Amniotic epithelial cell (primary cell): ENCODE measurements around the gene CREBL2.
"Not testable (repeated sequence)": the region's sequence is repeated elsewhere in the genome, so short reads cannot be mapped to it uniquely, and the experiment has no call there.

Source experiments
- DNase-seq: peaks from one replicate; pipeline ENCODE4 v3.0.0-alpha.2; 2010; ENCODE audit warnings: low read depth

Gene CREBL2

DNA sequence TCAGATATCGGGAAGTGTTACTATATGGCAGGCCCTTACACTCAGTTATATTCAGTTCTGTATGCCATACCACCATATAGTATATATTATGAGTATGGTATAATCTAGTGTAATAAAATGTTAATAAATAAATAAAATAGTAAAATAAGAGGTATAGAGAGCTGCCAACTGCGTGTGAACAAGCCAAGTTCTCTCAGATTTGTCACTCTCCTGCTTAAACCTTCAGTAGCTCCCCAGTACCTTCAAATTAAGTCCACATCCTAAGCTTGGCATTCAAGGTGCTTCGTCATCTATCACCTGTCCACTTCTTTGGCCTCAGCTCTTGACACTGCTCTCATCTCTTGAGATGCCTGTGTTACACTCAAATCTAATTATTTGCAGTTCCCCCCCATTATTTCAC, 12.8 kb upstream of the CREBL2 start:
- DNase-seq, result no peak

- DNase-seq, result no peak
These were observed 11.7 kb upstream of the CREBL2 start for GRCh38 chr12:12599750-12600643.

- DNase-seq, result peak; percentile 44
These were observed 11.0 kb upstream of the CREBL2 start for GRCh38 chr12:12600659-12601058.

- no peak for DNase-seq
These were observed 6.9 kb upstream of the CREBL2 start for GRCh38 chr12:12604740-12605139.

GRCh38 chr12:12606781-12607589, 4.7 kb upstream of the CREBL2 start:
- peak; percentile 77 for DNase-seq

DNA sequence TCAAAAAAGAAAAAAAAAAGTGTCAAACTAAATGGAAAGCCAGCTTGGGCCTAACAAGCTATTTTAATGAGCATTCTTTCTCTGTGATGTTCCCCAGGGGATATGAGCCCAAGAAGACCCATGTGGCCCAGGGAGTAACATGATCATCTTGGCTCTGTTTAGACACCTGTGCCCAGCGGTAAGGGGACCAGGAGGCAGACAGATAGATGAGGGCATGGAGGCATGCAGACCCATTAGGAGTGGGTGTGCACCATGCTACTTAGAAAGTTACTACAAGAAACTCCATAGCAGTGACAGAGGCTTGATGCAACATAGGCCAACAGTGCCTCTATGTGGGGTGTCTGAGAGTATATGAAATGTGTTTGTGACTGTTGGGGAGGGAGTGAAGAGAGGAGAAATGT, 3.1 kb upstream of the CREBL2 start:
- DNase-seq, result peak; percentile 15

- DNase-seq, result no peak
These were observed 2.0 kb upstream of the CREBL2 start for GRCh38 chr12:12609692-12610091.

DNA sequence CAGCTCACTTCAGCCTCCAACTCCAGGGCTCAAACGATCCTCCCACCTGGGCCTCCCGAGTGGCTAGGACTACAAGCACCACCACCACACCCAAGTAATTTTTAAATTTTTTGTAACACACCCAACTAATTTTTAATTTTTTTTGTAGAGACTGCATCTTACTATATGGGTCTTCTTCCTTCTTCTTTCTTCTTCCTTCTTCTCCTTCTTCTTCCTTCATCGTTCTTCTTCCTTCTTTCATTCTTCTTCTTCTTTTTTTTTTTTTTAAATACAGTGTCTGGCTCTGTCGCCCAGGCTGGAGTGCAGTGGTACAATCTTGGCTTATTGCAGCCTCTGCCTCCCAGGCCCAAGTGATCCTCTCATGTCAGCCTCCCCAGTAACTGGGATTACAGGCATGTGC, 965 bp upstream of the CREBL2 start:
- no peak for DNase-seq

- peak; percentile 86 for DNase-seq
These were observed 682 bp downstream of the CREBL2 start for GRCh38 chr12:12612358-12612757.

GRCh38 chr12:12613344-12613743, 1.7 kb downstream of the CREBL2 start:
- no peak for DNase-seq

DNA sequence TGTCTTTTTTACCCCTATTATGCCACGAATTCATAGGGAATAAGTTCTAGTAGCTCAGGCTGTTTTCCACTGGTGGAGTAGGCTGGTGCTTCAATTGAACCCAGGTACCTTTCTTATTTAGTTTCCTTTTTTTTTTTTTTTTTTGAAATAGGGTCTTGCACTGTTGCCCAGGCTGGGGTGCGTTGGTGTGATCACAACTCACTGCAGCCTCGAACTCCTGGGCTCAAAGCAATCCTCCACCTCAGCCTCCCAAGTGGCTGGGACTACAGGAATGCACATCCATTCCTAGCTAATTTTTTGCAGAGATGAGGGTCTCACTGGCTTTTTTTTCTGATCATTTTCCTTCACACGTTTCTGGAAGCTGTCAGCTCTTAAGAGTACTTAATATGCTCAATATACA, 2.7 kb downstream of the CREBL2 start:
- DNase-seq, result no peak

- peak; percentile 42 for DNase-seq
These were observed 5.0 kb downstream of the CREBL2 start for GRCh38 chr12:12616512-12617310.

DNA sequence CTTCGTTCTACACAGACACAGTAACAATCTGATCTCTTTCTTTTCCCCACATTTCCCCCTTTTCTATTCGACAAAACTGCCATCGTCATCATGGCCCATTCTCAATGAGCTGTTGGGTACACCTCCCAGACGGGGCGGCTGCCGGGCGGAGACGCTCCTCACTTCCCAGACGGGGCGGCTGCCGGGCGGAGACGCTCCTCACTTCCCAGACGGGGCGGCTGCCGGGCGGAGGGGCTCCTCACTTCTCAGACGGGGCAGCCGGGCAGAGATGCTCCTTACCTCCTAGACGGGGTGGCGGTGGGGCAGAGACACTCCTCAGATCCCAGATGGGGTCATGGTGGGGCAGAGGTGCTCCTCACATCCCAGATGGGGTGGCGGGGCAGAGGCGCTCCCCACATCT, 6.4 kb downstream of the CREBL2 start:
- DNase-seq, result not testable (repeated sequence)

DNA sequence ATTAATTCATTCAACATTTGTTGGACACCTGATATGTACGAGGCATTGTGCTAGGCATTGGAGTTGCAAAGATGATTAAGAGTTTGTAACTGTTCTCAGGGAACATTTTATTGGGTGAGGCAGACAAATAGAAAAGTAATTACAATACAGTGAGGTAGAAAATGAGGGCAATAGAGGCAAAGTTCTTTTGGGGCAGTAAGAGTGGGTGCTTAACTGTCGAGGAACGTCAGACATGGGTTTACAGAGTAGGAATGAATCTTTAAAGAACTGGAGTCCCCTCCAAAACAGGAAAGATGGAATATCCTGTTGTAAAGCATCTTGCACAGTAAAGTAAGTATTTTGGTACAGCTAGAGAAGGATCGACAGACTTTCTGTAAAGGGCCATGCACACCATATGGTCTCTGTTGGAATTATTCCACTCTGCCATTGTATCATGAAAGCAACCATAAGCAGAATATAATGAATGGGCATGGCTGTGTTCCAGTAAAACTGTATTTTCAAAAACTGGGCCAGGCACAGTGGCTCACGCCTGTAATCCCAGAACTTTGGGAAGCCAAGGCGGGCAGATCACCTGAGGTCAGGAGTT, 9.1 kb downstream of the CREBL2 start:
- DNase-seq, result no peak

DNA sequence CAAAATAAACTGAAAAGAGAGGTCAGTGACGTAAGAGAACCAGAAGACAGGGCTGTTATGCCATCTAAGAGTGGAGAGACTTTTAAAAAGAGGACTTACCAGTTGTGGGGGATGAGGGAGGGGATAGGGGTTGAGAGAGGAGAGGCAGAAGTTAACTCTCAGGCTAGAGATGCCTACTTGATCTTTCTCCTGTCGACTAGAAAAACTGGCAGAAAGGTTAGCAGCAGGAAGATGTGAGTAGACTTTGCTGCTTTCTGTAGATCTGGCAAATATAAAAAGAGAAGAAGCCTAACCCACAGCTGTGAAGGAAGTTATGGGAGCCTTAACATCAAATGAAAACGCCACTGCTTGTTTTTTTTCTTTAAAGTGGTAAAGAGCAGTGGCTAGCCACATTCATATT, 10.7 kb downstream of the CREBL2 start:
- no peak for DNase-seq

DNA sequence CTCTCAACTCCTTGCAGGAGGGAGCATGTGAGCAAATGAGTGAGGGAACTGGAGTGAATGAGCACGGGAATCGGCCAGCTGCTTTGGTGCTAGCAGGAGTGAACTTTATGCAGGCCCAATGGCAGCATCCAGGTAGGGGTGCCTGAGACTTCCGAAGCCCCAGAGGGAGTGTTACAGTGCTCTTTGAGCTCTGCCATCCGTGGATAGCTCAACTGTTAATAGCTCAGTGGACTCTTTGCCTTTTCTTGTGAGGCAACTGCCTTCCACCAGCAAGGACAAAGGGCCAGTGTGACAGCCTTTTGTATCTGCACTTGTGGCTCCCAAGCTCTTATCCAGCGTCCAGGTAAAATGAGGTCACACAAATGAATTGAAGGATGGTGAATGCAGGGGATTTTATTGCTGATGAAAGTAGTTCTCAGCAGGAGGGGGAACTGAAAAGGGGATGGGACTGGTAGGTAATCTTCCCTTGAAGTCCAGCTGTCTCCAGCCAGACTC, 12.9 kb downstream of the CREBL2 start:
- DNase-seq, result no peak

DNA sequence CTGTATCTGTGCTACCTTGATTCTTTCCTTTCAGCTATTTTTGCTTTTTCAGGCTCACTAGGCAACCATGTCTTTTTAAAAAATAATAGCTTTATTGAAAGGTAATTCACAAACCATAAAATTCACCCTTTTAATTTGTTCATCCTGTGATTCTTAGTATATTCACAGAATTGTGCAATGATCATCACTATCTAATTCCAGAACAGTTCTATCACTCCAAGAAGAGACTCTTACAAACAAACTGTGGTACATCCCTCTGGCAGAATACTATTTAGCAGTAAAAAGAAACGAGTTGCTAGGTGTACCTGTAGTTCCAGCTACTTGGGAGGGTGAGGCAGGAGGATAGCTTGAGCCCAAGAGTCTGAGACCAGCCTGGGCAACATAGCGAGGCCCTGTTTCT, 14.8 kb downstream of the CREBL2 start:
- peak; percentile 41 for DNase-seq

DNA sequence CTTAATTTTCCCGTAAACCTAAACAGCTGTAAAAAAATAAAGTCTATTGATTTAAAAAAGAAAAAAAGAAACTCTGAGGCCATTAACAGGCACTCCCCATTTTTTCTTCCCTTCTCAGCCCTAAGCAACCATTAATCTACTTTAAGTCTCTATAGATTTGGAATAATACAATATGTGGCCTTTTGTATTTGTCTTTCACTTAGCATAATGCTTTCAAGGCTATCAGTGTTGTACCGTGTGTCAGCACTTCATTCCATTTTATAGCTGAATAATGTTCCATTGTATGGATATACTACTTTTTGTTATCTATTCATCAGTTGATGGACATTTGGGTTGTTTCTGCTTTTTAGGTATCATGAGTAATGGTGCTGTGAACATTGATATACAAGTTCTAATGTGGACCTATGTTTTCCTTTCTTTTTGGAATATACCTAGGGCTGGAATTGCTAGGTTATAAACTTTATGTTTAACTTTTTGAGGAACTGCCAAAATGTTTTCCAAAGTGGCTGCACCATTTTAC, 15.7 kb downstream of the CREBL2 start:
- no peak for DNase-seq

- peak; percentile 77 for DNase-seq
These were observed 16.3 kb downstream of the CREBL2 start for GRCh38 chr12:12628013-12628412.

GRCh38 chr12:12630850-12631249, 19.2 kb downstream of the CREBL2 start:
- DNase-seq, result no peak

GRCh38 chr12:12635651-12636050, 24.0 kb downstream of the CREBL2 start:
- no peak for DNase-seq

GRCh38 chr12:12636641-12637040, 25.0 kb downstream of the CREBL2 start:
- no peak for DNase-seq
